Prostate gland (tissue), 2 donors: Measurements from ENCODE around the gene ZNF155. TPM values are rescaled to one million over a fixed set of nuclear protein-coding genes. Genes with fewer than 3 reads are reported as not detected.

Experiments
- DNase-seq: peaks from one replicate; pipeline ENCODE4 v3.0.0-alpha.2; 2019; ENCODE audit warnings: low spot score
- H3K27ac ChIP-seq, 2 donors: fragments of 200-600 bp; sonication (generic); 2 replicates each; pipeline ENCODE4 v1.5.1; 2017 to 2019
- H3K27me3 ChIP-seq: fragments of 200-600 bp; sonication (generic); replicated peaks from 2 replicates; pipeline ENCODE4 v1.5.1; 2019; ENCODE audit not compliant: insufficient read depth
- H3K36me3 ChIP-seq, 2 donors: fragments of 200-600 bp; sonication (generic); 1 replicate in 1 of 2; 2 replicates in 1 of 2; pipeline versions ENCODE4 v1.5.1 to v1.8.1; 2017 to 2019
- H3K4me1 ChIP-seq: fragments of 200-600 bp; sonication (generic); replicated peaks from 2 replicates; pipeline ENCODE4 v1.5.1; 2019
- H3K4me3 ChIP-seq, 2 donors: fragments of 200-600 bp; sonication (generic); 2 replicates each; pipeline ENCODE4 v1.5.1; 2017 to 2019
- H3K9me3 ChIP-seq: fragments of 200-600 bp; sonication (generic); 2 replicates; pipeline ENCODE4 v1.5.1; 2017
- CTCF ChIP-seq, 4 experiments: fragments of 200-600 bp in 2 of 4; fragments of 450-650 bp in 2 of 4; sonication (generic) in 2 of 4; IDR thresholded peaks; 1 replicate in 3 of 4; 2 replicates in 1 of 4; pipeline ENCODE4 v1.5.1; 2016 to 2019; ENCODE audit warnings: antibody characterized with exemption in 4 of 4, mild to moderate bottlenecking in 2 of 4, moderate library complexity in 2 of 4
- POLR2A ChIP-seq: fragments of 450-650 bp; IDR thresholded peaks from one replicate; pipeline ENCODE4 v1.6.1; 2016; ENCODE audit warnings: antibody characterized with exemption, mild to moderate bottlenecking
- POLR2AphosphoS5 ChIP-seq: sonication (generic); formaldehyde crosslinking; IDR thresholded peaks from one replicate; pipeline ENCODE4 v1.6.1; 2017; ENCODE audit warnings: antibody characterized with exemption
- WGBS: methylation state at CpG from one replicate; pipeline ENCODE4 v1.1.5; 2018; 5-methylcytosine and 5-hydroxymethylcytosine counted together
- intact Hi-C: fragments of 100-400 bp; cut with DNase I; formaldehyde crosslinking; loops from one replicate; pipeline ENCODE4 v1.14.2; 2022
- total RNA-seq, 2 donors: library from RNA; depleted of rRNA; stranded (reverse); fragments of >200 nt; gene quantifications; one replicate each; pipeline ENCODE4 v1.1.0, GENCODE V29; 2016

ZNF155 gene
- total RNA-seq, 2 donors from 2014 or later, result 8.0 to 9.9 TPM

- H3K9me3 ChIP-seq, result no peaks in the 10 kb centered on the region
- intact Hi-C loops, result no loop called here
- DNase-seq, result no peak
- H3K27ac ChIP-seq, result peak overlapping the region; percentile 36 to 52
- no peaks in the 10 kb centered on the region for H3K4me1 ChIP-seq
- H3K27me3 ChIP-seq, result no peaks in the 10 kb centered on the region
- peaks cover 0 to 3% of the 10 kb centered on the region in 2 donors for H3K36me3 ChIP-seq
- TF ChIP-seq CTCF (IDR thresholded peaks at IDR 0.05) (no peak), POLR2AphosphoS5 (no peak), POLR2A (no peak)
- H3K4me3 ChIP-seq, result peak overlapping the region; percentile 59 to 67
- WGBS, result 33% methylated on average over 4 of the region's 4 CpGs
These were observed 40.9 kb downstream of the ZNF155 start for GRCh38 chr19:44024900-44025216.

- TF ChIP-seq CTCF (IDR thresholded peaks at IDR 0.05), result no peak
- TF ChIP-seq POLR2AphosphoS5, result peak; percentile 85
- TF ChIP-seq POLR2A, result no peak
These were observed 41.4 kb downstream of the ZNF155 start, which contains the start of gene ZNF222 for GRCh38 chr19:44025217-44025936. TSS of gene ZNF222 (plus strand) at chr19:44025379. CDS start at chr19:44025437, 58 bp downstream.

GRCh38 chr19:44026622-44027021, 42.6 kb downstream of the ZNF155 start:
- Histone ChIP-seq H3K27ac (no peak overlapping the region), H3K27me3 (no peaks in the 10 kb centered on the region), H3K9me3 (no peaks in the 10 kb centered on the region), H3K36me3 (peaks cover 0 to 3% of the 10 kb centered on the region in 2 donors), H3K4me3 (no peak overlapping the region), H3K4me1 (no peaks in the 10 kb centered on the region)
- TF ChIP-seq CTCF (IDR thresholded peaks at IDR 0.05) (no peak), POLR2AphosphoS5 (no peak), POLR2A (no peak)
- DNase-seq, result no peak
- WGBS, result 95% methylated on average over 6 of the region's 6 CpGs
- intact Hi-C loops, result no loop called here

More at GRCh38 chr19:44025217-44025936, 41.4 kb downstream of the ZNF155 start, which contains the start of gene ZNF222:
- peaks cover 0 to 3% of the 10 kb centered on the region in 2 donors for H3K36me3 ChIP-seq
- H3K27ac ChIP-seq, result peak within 1 kb of the TSS; percentile 36 to 52
- peak; percentile 83 for DNase-seq
- H3K9me3 ChIP-seq, result no peaks in the 10 kb centered on the region
- intact Hi-C loops, result no loop called here
- H3K4me1 ChIP-seq, result no peaks in the 10 kb centered on the region
- no peaks in the 10 kb centered on the region for H3K27me3 ChIP-seq
- 1% methylated on average over 37 of the region's 37 CpGs for WGBS
- H3K4me3 ChIP-seq, result peak within 1 kb of the TSS; percentile 59 to 67

- H3K27me3 ChIP-seq, result no peaks in the 10 kb centered on the region
- WGBS, result 92% methylated on average over 1 of the region's 1 CpG
- H3K36me3 ChIP-seq, result peaks cover 6 to 12% of the 10 kb centered on the region in 2 donors
- intact Hi-C loops, result no loop called here
- DNase-seq, result no peak
- no peak overlapping the region for H3K4me3 ChIP-seq
- H3K27ac ChIP-seq, result no peak overlapping the region
- peaks cover 5% of the 10 kb centered on the region for H3K9me3 ChIP-seq
- H3K4me1 ChIP-seq, result no peaks in the 10 kb centered on the region
- TF ChIP-seq POLR2AphosphoS5, result no peak
- TF ChIP-seq POLR2A, result no peak
- TF ChIP-seq CTCF (IDR thresholded peaks at IDR 0.05), result no peak
These were observed 48.1 kb downstream of the ZNF155 start for GRCh38 chr19:44032001-44032610.

GRCh38 chr19:44042147-44042546, 58.2 kb downstream of the ZNF155 start:
- no peak overlapping the region for H3K27ac ChIP-seq
- TF ChIP-seq POLR2A, result no peak
- no peak for TF ChIP-seq CTCF (IDR thresholded peaks at IDR 0.05)
- TF ChIP-seq POLR2AphosphoS5, result no peak
- intact Hi-C loops, result no loop called here
- H3K36me3 ChIP-seq, result no peaks in the 10 kb centered on the region
- H3K4me1 ChIP-seq, result no peaks in the 10 kb centered on the region
- H3K4me3 ChIP-seq, result no peak overlapping the region
- DNase-seq, result no peak
- no peaks in the 10 kb centered on the region for H3K9me3 ChIP-seq
- 80% methylated on average over 2 of the region's 2 CpGs for WGBS
- no peaks in the 10 kb centered on the region for H3K27me3 ChIP-seq
